Measurements from ENCODE around the gene WTAP.
"Not testable (repeated sequence)": the region's sequence is repeated elsewhere in the genome, so short reads cannot be mapped to it uniquely, and the experiment has no call there.

WTAP gene
- total RNA-seq, result 161 to 193 (median 191) reads per million in 3 experiments

DNA sequence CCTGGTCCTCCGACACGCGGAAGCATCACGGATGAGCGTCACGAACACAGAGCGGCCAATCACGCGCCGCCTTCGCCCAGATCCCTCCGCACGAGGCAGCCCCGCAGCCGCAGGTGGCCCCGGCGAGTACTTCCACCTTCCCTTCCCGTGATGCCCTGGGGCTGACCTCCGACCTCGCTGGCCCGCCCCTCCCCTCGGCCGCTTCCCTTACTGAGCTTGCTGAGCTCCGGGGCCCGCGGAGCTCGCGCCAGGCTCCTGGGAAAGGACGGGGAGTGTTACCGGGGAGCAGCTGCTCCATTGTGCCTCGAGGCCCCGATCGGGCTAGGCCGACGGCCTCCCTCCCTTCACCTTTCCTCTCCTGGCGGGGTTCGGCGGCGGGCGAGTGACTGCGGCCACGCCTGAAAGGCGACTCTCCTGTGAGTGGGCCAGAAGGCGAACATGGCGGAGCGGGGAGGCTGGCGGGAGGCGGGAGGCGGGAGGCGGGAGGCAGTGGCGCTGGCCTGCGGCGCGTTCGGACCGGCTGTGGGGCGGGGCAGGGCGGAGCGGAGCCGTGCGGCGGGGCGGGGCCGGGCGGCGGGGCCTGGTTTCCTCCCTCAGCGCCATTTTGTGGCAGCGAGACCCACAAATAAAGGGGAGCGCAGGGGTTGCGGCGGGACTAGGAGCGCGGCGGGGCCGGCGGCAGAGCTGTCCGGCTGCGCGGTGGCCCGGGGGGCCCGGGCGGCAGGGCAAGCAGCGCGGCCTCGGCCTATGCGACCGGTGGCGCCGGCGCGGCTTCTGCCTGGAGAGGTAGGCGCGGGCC is at the start of gene WTAP:
WTAP (plus strand) TSS at position 589 of the 799 bp plus-strand sequence. CDS start 8,760 bp downstream, outside the sequence.
- DNase-seq, result peak; percentile 97

DNA sequence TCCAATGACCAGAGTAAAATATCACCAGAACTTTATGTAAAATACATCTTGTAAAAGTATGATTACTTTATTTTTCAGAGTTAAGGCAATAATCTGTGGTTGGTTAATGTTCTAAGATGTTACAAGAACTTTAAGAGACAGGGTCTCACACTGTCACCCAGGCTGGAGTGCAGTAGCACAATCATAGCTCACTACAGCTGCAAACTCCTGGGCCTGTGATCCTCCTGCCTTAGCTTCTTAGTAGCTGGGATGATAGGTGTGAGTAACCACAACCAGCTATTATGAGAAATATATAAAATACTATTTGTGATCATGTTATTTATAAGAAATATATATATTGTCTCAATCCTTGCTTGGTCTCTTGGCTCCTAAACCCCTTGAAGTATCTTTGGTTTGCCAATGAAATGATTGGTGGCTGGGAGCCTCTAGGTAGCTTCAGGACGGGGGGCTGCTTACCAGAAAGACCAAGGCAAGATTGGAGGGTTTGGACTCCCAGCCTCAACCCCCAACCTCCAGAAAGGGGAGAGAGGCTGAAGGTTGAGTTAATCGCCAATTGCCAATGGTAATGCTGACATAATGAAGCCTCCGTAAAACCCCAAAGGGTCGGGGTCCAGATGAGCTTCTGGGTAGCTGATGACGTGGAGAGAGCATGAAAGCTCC is 49.7 kb upstream of the WTAP start:
- no peak for DNase-seq

DNA sequence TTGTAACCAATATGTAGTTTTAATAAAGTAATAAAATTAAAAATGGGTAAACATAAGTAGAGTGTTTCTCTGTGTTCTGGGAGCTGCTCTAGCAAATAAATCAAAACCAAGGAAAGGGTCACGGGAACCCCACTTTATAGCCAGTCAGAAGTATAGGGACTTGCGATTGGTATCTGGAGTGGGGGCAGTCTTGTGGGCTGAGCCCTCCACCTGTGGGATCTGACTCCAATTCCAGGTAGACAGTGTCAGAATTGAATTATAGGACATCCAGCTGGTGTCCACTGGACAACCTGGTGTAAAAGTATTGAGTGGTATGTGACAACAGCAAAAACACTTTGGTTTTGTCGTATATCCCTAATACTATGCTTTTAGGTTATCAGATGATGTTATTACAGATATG is 48.7 kb upstream of the WTAP start:
- no peak for DNase-seq

DNA sequence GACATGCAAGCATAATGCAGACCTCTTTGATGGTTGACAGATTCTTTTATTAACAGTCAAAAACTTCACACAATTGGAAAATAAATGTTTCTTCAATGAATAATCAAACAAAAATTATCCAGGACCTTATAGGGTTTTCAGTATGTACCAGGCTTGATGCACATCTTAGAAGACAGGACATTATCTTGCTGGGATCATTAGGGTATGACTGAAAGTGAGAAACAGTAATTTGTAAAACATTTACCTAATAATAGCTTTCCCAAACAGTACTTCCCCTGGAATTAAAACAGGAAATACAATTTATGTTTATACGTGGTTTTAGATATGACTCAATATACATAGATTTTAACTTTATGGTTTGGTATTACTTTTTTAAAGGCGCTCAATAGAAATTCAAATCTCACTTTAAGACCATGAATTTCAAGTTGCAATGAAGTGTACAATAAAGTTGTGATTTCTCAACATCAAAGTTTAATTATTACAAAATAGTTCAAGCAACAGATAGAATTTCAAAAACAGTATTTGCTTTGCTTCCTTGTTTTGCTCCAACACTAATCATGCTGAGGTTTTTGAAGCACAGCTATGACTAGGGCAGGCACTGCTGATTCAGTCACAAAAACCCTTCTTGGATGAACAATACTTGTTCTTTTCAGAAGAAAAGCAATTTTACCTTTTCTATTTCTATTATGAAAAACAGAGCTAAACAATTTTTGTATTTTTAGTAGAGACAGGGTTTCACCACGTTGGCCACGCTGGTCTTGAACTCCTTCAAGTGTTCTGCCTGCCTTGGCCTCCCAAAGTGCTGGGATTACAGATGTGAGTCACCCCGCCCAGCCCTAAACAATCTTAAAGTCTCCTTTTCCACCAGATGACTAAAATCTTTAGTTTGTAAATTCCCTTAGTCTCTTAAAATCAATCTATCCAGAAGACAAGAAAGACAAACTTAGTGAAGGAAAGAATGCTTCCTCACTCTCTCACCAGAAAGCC is 47.9 kb upstream of the WTAP start:
- no peak for DNase-seq

DNA sequence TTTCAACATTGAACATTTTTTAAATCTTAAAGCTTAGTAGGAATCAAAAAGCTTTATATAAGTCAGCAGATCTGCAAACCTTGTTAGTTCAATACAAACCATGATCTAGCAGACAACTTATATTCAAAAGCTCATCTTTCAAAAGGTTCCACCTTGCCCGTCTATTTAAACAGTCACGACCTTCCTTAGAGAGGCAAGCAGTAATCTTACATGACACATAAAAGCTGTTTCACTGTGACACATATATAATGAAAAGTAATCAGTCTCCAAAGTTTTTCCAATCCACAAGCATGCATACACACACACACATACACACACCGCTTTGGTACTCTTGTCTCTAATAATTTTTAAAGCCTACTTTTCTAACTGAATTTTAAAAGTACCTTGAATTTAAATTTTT is 47.2 kb upstream of the WTAP start:
- no peak for DNase-seq

DNA sequence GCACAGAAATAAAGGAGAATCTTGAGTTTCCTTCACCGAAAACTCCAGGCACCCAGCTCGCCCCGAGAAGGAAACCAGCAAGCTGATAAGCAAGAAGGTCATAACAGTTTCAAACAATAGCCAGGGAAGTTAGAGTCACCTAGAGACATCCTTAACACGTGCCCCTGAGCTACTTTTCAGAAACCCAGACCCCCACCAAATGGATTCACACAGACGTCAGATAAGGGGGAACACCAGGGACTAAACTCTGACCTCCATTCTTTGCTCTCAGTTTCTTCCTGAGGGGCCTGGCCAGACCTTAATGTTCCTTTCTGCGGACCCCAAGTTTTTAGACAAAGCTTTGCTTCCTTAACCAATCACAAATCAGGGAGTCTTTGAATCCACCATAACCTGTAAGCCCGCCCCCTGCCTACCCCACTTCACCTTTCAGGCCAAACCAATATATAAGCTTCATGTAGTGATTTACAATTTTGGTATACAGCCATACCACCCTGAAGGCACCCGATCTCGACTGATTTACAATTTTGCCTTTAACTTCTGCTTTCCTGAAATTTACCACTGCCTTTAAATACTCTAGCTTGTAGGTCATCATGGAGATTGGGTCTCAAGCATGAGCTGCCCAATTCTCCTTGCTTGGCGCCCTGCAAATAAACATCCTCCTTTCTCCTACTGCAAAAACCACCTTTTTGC is 46.0 kb upstream of the WTAP start:
- no peak for DNase-seq

DNA sequence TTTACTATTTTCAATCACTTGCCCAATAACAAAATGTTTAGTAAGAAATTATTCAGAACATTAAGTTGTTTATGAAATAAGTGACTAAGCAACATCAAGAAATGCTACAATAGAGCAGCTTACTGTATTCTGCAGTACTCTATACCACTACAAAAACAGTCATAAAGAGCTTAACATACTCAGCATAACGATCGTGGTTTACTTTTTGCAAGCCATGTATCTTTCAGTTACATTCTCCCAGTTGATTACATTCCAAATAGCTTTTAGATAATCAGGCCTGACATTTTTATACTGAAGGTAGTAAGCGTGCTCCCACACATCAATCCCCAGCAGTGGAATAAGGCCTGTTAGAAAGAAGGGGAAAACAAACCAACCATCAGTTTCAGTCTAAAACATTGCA is 45.0 kb upstream of the WTAP start:
- no peak for DNase-seq

DNA sequence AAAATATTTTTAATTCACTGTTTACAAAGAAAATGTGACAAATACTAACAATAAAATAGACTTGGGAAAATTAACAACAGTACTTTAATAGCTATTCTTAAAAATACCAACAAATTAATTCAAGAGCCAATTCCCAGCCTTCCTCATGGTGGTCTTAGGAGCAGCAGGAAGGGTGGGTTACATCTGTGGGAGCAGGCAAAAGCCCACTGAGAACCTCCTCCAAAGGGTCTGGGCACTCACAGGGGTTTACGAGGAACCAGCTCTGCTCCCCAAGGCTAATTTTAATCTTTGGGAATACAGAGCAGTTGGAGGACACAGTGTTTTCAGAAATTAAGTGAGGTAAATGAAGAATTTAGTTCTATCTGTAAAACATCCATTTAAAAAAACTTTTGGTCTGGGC is 44.5 kb upstream of the WTAP start:
- no peak for DNase-seq

DNA sequence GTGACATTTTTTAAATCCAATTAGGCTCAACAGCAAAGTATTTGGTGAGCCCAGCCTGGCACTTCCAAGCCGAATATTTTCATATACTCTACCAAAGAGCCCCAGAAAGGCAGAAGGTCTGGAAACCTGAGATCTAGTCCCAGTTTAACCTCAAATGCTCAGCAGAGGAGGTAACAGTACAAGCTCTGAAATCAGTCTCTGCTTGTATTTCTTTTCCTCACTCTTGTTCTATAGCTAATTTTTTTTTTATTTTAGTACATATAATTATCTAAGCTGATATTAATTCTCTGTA is 43.3 kb upstream of the WTAP start:
- no peak for DNase-seq

DNA sequence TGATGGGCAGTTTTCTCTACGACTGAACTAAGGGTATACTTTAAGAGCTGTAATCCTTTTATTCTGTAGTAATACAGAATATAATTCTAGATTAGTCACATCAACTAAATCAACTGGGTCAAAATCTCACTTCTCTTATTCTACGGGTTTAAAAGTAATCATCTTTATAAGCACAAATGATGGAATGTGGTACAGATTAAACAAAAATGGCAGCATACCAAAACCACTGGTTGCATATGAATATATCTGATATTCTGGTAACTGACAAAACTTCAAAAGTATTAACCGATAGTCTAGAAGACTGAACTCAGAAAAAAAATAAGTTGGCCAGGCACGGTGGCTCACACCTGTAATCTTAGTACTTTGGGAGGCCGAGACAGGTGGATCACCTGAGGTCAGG is 41.3 kb upstream of the WTAP start:
- no peak for DNase-seq

DNA sequence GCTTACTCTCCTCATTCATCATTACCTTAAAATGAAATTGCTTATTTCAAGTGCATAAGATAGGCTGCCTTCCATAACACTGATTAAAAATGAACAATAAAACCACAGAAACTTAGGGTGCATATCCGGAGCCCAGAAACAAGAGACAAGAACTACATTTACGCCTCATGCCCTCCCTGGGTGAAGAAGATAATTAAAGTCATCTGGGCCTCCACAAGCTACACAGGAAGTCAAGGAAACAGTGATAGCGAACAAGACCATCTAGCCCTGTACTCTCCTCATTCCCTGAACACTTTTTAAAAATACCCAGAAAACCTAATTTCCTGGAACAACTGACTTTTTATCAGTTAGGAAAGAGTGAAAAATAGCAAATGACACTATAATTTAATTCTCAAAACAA is 40.6 kb upstream of the WTAP start:
- no peak for DNase-seq

DNA sequence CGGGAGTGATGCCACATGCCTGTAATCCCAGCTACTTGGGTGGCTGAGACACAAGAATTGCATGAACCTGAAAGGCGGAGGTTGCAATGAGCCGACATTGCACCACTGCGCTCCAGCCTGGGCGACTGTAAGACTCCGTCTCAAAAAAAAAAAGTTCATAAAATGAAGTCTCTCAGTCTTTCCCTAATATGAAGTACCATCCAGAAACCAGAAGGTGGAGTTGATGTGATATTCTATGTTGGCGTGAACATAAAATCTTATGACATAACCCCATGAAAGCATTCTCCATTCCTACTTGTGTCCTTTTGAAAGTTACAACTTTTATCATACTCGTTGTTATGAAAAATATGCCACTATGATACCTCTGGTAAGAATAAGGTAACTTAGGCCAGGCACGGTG is 40.0 kb upstream of the WTAP start:
- no peak for DNase-seq

DNA sequence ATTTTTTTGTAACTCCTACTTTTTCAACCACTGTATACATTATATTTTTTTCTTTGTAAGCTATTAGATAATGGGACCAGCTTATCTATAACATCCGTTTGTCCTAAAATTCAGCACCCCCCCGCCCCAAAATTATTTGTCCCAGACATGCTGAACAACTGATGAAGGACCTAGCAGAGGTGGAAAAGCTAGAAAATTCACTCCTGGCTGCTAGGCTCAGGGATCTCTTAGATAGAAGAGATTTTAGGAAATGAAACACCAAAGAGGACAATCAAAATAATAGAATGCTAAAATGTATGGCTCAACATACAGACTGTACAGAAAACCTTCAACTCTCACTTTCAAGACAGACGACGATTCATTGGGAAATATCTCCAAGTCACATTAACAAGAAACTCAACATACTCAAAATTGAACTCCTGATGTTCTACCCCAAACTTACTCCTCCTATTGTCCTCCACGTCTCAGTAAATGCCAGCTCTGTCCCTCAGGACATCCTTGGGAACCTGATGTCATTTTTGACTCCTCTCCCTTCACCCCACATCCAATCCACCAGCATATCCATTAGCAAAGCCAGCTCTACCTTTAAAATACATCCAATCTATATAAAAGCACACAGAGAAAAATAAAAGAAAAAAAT is 38.9 kb upstream of the WTAP start:
- no peak for DNase-seq

DNA sequence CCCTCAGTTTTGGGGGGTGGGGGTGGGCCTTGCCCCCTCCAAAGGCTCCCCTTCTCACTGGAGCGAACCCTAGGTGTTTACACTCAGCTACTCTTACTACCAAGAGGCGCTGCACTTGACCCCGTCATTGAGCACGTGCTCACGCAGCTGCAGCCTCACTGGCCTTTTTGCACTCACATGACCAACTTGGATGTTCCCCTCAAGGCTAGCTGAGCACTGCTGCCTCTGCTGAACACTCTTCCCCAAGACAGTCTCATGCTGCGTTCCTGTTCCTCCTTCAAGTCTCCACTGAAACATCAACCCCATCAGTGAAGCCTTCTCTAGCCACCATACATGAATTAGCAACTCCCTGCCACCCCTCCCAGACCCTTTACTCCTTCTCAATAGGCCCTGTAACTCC is 38.3 kb upstream of the WTAP start:
- DNase-seq, result no peak

DNA sequence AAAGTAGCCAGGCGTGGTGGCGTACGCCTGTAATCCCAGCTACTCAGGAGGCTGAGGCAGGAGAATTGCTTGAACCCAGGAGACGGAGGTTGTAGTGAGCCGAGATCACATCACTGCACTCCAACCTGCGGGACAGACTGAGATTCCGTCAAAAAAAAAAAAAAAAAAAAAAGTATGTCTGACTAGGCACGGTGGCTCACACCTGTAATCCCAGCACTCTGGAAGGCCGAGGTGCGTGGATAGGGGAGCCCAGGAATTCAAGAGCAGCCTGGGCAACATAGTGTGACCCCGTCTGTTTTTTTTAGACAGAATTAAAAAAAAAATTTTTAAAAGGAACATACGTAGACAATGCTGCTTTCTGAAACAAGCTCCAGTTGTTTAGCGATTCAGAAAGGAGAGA is 37.2 kb upstream of the WTAP start:
- DNase-seq, result not testable (repeated sequence)

DNA sequence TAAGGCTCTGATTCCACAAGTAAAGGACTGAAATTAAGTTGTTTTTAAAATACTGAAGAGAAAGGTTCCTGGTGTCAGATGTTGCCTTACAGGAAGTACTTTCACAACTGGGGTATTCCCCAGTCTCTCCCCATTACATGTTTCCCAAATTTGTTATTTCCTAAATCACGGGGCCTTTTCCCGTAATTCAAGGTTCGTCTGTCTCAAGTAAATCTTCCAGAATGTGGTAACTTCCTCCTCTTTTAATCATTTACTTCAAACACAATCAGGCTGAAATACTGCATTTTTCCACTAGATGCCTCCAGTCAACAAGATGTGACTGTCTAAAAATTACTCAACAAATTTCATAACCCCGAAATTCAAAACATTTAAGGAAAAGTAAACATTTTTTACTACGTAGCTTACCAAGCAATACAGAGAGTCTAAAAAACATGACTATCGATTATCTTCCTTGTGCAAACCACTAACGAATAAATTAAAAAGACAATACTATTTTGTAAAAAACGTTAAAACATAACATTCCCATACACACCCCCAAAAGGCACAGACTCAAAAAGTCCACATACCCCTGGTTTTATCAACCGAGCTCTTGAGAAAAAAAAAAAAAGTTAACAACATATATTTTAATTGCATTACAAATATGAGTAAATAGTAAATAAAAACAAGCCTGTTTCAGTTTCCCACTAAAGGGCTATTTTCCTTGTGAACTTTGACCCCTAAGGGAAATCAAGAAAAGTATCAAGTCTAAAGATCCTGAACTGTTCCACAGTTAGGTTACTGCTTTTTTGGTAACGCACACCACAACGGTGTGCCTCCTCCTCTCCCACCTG is 36.0 kb upstream of the WTAP start:
- peak; percentile 58 for DNase-seq

DNA sequence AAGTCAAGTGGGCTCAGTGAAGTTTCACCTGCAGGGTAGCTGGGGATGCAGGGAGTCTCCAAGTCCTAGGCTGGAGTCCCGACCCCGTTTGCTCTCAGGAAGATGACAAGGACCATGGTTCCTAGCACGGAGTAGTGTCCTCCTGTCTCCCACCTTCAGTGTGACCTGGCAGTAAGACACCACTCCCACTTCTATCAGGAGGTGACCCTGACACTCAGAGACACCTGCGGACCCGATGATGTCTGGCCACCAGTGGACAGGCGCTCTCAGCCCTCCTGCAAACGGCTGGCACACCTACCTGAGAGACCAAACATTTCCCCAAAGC is 35.4 kb upstream of the WTAP start:
- DNase-seq, result no peak

DNA sequence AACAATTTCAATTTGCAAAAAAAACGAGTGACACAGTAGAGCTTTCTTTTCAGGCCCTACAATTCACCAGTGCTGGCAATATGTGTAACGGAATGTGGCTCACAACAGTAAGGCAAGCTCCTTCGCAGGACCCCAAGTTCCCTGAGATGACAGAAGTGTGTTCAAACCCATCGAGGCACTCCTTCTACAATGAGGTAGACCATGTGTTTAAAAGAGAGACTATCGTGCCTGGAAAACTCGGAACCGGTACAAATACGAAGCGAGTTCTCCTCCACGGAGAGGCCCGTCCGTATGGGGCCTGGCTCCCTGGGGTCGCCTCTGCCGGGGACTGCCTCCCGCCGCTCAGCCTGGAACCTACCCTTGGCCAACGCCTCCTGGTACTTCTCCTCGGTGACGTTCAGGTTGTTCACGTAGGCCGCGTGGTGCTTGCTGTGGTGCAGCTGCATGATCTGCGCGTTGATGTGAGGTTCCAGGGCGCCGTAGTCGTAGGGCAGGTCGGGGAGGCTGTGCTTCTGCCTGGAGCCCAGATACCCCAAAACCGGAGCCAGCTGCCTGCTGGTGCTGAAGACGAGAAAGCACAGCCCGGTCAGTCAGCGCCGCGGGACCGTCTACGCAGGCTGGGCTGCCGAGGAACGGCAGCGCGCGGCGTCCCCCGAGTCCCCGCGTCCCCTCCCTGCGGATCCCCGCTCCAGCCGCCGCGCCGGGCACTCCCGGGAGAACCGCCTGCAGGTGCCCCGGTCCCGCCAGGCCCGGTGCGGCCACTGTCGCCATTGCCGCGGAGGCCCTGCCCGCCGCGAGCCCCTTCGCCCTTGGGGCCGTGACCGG is 34.8 kb upstream of the WTAP start:
- peak; percentile 48 for DNase-seq

DNA sequence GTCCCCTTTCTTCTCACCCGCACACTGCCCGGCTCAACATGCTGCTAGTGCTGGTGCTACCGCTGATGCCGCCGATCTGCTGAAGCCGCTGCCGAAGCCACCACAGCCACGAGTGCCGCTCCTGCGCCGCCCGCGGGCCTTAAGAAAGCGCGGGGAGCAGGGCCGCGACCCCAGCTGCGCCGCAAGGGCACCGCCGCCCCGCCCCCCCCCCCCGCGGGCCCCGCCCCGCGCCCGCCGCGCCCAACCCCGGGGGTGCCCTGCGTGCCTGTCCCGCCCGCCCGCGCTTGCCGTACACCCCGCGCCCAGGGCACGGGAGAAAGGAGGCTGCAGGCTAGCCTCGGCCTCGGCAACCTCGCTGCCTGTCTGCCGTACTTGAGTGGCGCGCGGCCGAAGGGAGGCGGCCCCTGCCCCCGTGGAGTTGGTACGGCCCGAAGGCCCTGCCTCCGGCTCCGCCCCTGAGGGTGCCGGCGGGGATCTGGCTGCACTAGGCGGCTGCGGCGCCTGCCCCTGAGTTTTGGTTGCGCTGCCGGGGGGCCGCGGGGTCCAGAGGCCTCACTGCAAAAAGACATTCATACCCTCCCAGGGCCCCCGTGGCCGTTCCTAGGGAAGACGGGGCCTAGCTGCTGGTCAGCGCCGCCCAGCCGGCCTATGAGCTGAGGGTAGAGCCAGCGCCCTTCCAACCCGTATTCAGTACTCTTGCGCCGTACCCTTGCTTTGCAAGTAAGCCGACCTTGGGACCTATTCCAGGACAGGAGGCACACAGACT is 34.0 kb upstream of the WTAP start, which contains the start of gene SOD2:
SOD2 (minus strand) TSS at position 114 of the 766 bp plus-strand sequence; CDS start at position 40, 74 bp downstream.
- peak; percentile 83 for DNase-seq

Measured in central memory CD4-positive, alpha-beta T cell (primary cell).